ENCODE measurements around the gene BAIAP3.

The BAIAP3 gene

DNA sequence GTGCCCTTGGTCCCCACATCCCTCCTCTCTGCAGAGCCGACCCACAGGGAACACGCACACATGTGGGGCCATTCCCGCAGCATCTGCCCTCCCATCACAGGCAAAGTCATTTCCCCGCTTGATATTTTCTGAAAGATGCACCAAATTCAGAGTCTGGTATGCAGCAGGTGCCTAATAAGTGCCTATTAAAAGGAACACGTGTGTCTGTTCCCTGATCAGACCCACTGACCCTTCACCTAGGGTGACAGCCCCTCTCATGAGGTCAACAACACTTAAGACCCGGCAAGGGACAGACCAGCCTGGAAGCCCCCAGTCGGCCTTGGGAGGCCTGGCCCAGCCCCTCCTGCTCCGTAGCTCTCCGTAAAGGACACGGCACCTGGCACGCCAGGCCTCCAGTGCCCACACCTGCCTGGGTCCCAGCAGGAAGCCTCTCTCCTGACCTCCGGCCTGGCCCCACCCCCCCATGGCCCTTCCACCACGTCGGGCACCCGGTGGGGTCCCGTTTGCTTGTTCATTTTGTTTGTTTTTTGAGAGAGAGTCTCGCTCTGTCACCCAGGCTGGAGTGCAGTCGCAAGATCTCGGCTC, 61.0 kb downstream of the BAIAP3 start:
- no peak for DNase-seq (ENCODE audit: low spot score)

DNA sequence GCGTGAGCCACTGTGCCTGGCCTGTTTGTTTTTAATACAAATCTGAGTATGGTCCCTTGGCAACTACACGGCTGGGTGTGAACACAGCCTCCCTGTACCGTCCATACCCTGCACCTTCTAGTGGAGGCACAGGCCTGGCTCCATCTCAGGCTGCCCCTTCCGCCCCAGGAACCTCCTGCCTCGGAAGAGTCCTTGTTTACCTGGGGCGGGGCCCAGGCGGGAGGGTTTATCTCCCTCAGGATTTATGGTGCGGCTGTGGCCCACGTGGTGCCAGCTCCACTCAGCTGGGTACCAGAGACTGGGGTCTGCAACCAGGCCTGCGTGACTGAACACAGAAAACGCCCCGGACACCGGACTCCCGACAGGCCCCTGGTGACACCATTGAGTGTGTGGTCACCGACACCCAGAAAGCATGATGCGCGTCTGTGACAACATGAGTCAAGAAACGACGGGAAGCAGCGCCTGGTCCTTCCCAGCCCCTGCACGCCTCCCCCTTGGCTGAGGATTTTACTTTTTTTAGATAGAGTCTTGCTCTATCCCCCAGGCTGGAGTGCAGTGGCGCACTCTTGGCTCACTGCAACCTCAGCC, 62.1 kb downstream of the BAIAP3 start:
- no peak for DNase-seq (ENCODE audit: low spot score)

DNA sequence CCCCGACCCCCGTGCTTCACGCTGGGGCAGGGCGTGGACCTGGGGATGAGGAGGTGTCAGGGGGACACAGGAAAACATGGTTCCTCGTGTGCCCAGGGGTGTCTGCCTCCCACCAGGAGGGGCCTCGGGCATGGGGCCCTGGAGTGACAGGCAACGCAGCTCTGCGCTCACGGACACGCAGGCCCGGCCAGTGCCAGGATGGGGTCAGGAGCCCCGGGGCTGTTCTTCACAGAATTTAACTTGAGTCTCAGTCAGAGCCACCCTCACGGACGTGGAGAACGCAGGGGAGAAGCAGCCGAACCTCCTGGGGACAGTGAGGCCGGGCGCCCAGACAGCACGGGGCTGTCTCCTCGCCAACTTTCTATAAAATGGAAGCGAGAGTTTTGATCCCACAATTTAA, 64.3 kb downstream of the BAIAP3 start:
- no peak for DNase-seq (ENCODE audit: low spot score)

DNA sequence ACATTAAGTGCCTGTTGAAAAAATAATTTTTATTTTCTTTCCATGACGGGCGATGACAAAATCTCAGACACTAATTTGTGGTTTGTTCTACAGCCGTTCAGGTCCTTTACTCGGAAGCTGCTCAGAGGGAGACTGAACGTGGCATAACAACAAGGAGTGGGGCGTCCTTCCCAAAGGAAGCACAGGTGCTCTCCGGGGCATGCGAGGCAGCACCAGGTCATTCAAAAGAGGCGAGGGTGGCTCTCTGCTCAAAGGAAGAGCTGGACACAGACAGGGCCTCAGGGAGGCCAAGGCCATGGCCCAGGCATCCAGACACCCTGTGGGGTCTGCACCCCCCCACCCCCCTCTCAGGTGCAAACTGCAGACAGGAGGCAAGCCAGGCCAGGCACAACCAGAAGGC, 64.9 kb downstream of the BAIAP3 start:
- DNase-seq (ENCODE audit: low spot score), result no peak
